Stimulated activated CD8-positive, alpha-beta memory T cell treated with anti-CD3 and anti-CD28 coated beads, Interleukin-7, amount 100 ng/mL, for 4 hours (primary cell): ENCODE measurements around the gene RAP1A.
"Not testable (repeated sequence)": the region's sequence is repeated elsewhere in the genome, so short reads cannot be mapped to it uniquely, and the experiment has no call there.

Experiments used
- DNase-seq, 2 donors: peaks; one replicate each; pipeline ENCODE4 v3.0.0-alpha.2; 2020; ENCODE audit warnings: low read depth in 2 of 2

The RAP1A gene

GRCh38 chr1:111597426-111597825 is 22.2 kb upstream of the RAP1A start:
- DNase-seq = no peak

DNA sequence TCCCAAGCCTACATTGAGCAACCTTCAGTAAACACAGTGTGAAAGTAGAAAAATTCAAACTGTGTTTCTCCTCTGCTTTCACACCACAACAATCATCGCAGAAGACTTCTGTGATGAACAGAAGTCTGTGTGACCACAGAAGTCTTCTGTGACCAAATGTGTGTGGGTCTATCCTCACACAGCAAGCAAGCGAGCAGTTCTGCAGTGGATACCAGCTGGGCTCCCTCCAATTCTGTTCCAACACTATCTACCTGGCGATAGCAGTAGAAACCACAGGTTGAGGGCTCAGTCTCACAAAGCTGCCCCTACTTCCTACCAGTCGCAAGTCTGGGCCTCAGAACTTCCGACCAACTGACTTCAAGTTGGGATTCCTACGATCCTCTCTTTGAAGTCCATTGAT is 21.0 kb upstream of the RAP1A start:
- DNase-seq = no peak

GRCh38 chr1:111599781-111600693 is 19.6 kb upstream of the RAP1A start:
- no peak for DNase-seq

GRCh38 chr1:111600886-111601386 is 18.7 kb upstream of the RAP1A start:
- no peak for DNase-seq

GRCh38 chr1:111602302-111602701 is 17.3 kb upstream of the RAP1A start:
- DNase-seq = no peak

DNA sequence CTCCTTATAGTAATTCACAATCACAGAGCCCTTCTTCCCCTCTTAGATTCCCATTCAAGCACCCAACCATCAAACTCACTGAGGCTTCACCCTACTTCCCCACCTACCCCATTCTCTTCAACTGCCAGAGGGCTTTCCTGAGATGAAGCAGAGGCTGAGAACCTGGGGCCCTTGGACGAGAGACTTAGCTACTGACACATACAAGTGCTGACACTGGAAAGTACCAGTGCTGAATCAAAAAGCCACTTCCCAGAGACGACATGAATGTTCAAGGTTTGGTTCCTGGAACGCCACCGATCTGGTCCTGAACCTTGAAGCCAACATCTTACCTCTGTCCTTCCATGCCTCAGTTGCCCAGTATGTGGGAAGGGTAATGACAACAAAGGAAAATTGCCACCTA is 16.6 kb upstream of the RAP1A start:
- no peak for DNase-seq

GRCh38 chr1:111603979-111604378 is 15.6 kb upstream of the RAP1A start:
- DNase-seq = peak; percentile 65 to 66

- DNase-seq = no peak
These were observed 14.7 kb upstream of the RAP1A start for GRCh38 chr1:111604931-111605330.

- DNase-seq = no peak
These were observed 14.0 kb upstream of the RAP1A start for GRCh38 chr1:111605576-111605975.

DNA sequence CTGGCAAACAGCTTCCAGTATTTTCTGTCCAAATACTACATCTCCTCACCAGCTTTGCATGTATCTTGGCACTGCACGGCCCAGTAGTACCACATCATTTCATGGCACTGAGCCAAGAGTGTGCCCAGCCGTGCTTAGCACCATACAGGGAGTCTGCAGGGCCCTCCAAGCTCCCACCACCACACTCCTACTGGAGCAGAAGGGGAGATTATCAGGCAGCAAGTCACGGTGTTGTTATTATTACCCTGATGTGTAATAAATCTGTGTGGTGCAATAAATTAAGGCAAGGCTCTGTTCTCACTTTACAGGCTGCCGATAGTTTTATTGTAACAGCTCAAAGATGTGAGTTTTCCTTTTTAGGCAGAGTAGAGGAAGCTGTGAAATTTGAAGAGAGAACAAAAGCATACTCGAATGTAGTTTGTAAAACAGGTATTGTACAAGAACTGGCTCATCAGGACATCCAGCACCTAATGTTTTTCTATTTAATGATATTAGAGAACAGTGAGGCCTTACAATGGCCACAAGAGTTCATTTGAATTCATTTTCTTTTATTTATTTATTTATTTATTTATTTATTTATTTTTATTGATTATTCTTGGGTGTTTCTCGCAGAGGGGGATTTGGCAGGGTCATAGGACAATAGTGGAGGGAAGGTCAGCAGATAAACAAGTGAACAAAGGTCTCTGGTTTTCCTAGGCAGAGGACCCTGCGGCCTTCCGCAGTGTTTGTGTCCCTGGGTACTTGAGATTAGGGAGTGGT is 13.0 kb upstream of the RAP1A start:
- DNase-seq = not testable (repeated sequence)

DNA sequence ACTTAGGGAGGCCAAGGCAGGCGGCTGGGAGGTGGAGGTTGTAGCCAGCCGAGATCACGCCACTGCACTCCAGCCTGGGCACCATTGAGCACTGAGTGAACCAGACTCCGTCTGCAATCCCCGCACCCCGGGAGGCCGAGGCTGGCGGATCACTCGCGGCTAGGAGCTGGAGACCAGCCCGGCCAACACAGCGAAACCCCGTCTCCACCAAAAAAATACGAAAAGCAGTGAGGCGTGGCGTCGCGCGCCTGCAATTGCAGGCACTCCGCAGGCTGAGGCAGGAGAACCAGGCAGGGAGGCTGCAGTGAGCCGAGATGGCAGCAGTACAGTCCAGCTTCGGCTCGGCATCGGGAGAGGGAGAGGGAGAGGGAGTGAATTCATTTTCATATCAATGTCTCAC is 11.1 kb upstream of the RAP1A start:
- not testable (repeated sequence) for DNase-seq

DNA sequence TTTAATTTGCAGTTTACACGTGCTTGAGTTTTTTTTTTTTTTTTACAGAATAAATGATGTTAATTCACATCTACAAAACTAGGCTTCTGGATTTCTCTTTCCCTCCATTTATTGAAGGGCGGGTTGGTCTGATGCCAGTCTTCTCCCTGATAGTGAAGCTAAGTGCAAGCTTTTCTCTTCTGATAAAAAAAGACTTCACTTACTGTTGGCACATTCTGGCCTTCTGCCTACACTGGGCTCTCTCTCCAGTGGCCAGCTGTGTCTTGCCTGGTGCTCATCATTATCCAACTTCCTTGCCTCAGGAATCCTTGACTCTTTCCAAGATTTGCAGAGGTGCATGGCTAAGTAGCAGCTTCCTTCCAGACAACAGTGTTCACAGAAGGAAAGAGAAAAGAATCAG is 7.6 kb upstream of the RAP1A start:
- DNase-seq = no peak

- peak; percentile 37 to 47 for DNase-seq
These were observed 3.5 kb upstream of the RAP1A start for GRCh38 chr1:111615870-111616715.

- DNase-seq = no peak
These were observed 1.5 kb upstream of the RAP1A start for GRCh38 chr1:111618081-111618480.

- no peak for DNase-seq
These were observed 491 bp upstream of the RAP1A start for GRCh38 chr1:111618961-111619634.

DNA sequence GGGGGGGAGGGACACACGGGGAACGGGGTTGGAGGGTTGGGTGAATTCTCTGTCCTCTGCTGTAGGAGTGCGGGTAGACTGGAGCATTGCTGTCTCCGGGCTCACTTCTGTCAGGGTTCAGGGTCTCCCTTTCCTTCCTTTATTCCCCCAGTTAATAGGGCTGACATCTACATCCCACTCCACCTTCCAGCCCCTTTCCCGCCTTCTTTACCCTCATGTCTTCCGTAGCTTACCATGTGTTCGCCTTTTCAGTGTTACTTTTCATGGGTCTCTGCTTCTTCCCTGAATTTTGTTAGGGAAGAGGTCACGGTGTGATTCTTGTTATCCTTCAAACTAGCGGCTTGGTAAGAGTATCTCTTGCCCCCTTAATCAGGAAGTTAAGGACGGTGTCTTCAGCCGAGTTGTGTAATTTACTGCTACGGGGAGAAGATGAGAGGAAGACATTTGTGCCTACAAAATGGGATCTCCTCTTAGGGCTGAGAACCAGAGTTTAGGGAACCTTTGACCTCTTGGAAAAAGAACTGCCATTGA is 917 bp downstream of the RAP1A start:
- no peak for DNase-seq

- DNase-seq = peak in 1 of 2 donors; percentile 34
These were observed 1.5 kb downstream of the RAP1A start for GRCh38 chr1:111621050-111621449.

DNA sequence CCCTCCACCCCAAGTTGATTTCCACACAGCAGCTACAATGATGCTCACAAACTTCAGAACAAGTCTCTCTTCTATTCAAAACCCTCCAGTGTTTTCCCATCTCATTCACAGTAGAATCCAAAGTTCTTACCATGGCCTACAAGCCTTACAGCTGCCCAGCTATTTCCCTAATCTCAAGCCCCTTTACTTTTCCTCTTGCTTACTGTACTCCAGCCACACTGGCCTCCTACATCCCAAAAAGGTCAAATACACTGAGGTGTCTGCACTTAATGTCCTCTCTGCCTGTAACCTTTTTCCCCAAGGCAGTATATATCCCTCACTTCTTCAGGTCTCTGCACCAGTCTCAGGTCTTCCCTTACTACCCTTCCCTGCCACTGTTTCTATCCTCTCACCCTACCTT is 2.6 kb downstream of the RAP1A start:
- no peak for DNase-seq

GRCh38 chr1:111624382-111624781 is 4.8 kb downstream of the RAP1A start:
- DNase-seq = no peak

DNA sequence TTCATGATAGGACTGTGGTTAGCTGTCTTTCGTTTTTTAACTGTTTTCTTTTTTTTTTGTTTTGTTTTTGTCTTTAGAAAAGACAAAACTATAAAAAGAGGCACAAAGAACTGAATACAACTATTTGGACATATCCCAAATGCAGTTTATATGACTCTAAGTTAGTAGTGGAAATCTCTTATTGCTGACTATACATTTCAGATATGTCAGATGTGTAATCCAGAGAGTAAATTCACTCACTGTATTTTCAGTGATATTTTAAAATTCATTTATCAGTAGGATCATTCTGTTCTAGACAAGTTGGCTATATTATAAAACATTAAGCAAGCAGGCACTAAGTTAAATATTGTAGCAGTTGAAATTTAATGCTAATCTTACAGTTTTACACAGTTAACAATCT is 5.7 kb downstream of the RAP1A start:
- DNase-seq = no peak

- no peak for DNase-seq
These were observed 8.6 kb downstream of the RAP1A start for GRCh38 chr1:111628153-111628552.
